Islet of Langerhans (tissue), 1 donor: ENCODE measurements around the gene NLGN1.

Experiments used
- FAIRE-seq: peaks from one replicate; lab custom pipeline; 2011; peaks lifted over from hg19 to GRCh38; lab: Jason Lieb, UNC

Gene NLGN1

GRCh38 chr3:173916799-173917198 is 519.3 kb downstream of the NLGN1 start:
- FAIRE-seq = no peak

GRCh38 chr3:173920386-173920785 is 522.8 kb downstream of the NLGN1 start:
- FAIRE-seq = no peak

GRCh38 chr3:173921732-173922131 is 524.2 kb downstream of the NLGN1 start:
- no peak for FAIRE-seq

GRCh38 chr3:173923204-173923603 is 525.7 kb downstream of the NLGN1 start:
- FAIRE-seq = no peak

GRCh38 chr3:173930251-173930650 is 532.7 kb downstream of the NLGN1 start:
- no peak for FAIRE-seq

- peak; percentile 74 for FAIRE-seq
Measured at GRCh38 chr3:173932624-173933023, 535.1 kb downstream of the NLGN1 start.

- FAIRE-seq = no peak
Measured at GRCh38 chr3:173933113-173933512, 535.6 kb downstream of the NLGN1 start.

- no peak for FAIRE-seq
Measured at GRCh38 chr3:173936316-173936715, 538.8 kb downstream of the NLGN1 start.

GRCh38 chr3:173938159-173938558 is 540.6 kb downstream of the NLGN1 start:
- FAIRE-seq = peak; percentile 96

GRCh38 chr3:173938616-173939015 is 541.1 kb downstream of the NLGN1 start:
- peak; percentile 41 for FAIRE-seq

- no peak for FAIRE-seq
Measured at GRCh38 chr3:173939331-173939730, 541.8 kb downstream of the NLGN1 start.

- FAIRE-seq = no peak
Measured at GRCh38 chr3:173943264-173943663, 545.7 kb downstream of the NLGN1 start.

DNA sequence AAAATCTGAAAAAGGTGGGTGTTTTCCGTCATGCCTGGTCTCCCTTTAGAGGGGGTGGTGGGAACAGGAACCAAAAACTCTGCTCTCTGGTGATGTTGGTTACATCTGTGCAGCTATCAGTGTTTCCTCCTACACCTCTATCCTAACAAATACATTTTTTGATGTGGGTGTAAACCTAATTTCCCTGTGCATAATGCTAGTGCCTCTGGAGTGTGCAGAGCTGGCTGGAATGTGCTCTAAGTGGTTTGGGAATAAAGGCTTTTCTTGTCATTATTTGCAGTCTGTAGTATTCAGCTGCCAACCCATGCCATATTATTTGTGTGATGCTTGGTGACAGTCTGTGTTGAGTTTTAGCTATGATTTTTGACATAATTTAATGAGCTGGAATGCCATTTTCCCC is 547.6 kb downstream of the NLGN1 start:
- FAIRE-seq = no peak

DNA sequence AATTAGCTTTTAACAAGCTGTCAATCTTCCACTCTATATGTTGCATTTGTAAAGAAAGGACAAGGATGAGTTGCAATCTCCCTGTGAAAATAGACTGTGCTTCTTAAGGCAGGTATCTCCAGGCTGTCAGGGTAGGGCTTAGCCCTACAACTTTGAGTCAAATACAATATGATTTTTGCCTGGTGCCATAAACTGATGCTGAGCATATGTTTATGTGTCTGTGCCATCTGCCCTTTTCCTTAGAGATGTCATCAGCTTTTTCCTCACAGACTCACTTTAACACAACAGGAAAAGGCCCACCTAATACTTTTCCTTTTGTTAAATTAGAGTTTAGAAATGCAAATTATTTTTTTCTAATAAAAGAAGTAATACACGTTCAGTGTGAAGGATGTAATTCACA is 548.3 kb downstream of the NLGN1 start:
- no peak for FAIRE-seq

- FAIRE-seq = no peak
Measured at GRCh38 chr3:173954647-173955046, 557.1 kb downstream of the NLGN1 start.

DNA sequence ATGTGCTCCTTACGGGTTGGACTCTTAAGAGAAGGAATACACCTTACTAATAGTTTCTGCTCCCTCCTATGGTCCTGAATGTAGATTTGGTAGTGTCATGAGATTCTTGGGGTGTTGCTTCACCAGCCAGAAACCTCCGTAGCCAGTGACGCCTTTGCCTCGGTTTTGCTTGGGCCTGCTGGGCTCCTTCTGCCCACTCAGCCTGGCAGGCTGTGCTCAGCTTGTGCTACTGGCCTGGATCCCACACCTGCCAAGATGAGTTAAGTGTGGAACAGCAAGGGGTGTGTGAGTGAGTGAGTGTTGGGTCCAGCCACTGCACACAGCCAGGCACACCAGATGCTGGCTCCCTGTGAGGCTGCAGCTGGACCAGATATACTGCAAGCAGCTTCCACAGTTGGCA is 560.1 kb downstream of the NLGN1 start:
- FAIRE-seq = no peak

DNA sequence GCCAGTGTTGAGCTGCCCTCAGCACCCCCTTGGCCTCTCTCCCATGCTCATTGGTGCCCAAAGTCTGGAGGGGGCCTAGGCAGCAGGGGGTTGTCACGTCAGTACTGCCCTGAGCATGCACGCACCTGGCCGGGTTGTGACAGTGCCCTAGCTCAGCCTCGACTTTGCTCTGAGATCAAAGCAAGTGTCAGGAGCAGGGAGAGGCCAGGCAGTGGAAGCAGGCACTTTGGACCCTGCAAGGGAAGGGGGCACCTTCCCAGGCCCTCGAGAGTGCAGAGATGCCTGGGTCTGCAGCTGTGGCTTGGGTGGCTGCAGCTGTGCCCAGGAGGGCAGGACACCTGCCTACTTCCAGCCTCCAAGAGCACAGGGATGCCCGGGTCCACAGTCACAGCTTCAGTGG is 561.3 kb downstream of the NLGN1 start:
- FAIRE-seq = no peak

DNA sequence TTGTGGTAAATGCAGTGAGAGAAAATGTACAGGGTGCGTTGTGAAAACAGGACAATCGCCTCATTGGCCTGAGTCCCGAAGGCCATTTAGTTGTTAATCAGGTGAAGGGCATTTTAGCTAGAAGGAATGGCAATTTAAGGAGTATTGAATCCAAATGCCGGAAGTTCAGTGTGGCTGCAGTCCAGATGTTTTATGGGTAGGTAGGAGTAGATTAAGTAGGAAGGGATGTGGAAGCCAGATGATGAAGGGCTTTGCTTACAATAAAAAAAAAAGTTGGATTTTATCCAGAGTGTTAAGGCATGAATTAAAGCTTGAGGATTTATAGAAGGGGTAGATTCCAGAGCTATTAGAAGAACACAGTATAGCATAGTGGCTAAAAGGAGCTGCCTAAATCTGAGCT is 572.7 kb downstream of the NLGN1 start:
- FAIRE-seq = no peak

- FAIRE-seq = no peak
Measured at GRCh38 chr3:173976281-173976680, 578.7 kb downstream of the NLGN1 start.

- no peak for FAIRE-seq
Measured at GRCh38 chr3:173977747-173978146, 580.2 kb downstream of the NLGN1 start.

- FAIRE-seq = no peak
Measured at GRCh38 chr3:173983343-173983742, 585.8 kb downstream of the NLGN1 start.

DNA sequence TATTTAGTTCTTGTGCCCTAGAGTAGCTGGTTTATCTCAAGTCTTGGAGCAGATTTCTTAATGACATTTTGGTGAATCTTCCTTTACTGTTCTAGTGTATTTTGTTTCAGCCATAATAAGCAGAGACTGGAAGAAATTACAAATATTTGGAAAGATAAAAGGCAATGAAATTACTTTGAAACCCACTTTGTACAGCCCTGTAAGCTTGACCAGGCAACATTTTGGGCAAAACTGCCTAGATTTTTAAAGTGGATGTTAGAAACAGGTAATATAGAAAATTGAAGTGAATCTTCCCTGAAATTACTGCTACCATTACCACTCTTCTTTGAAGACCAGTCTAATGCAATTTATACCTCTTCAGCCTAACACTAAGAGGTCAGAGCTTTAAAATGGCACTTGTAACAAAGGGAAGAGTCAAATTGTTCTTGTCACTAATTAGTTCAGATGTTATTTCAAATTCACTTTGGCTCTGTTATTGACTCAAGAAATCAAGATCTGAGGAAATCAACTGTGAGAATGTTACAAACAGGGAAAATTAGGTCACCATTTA is 589.4 kb downstream of the NLGN1 start:
- FAIRE-seq = no peak

- no peak for FAIRE-seq
Measured at GRCh38 chr3:173988909-173989308, 591.4 kb downstream of the NLGN1 start.

GRCh38 chr3:173992416-173992815 is 594.9 kb downstream of the NLGN1 start:
- FAIRE-seq = peak; percentile 58

- no peak for FAIRE-seq
Measured at GRCh38 chr3:173993299-173993698, 595.8 kb downstream of the NLGN1 start.
